ENCODE data around the gene CCNDBP1. TPM values are rescaled to one million over a fixed set of nuclear protein-coding genes. Genes with fewer than 3 reads are reported as not detected.

CCNDBP1 gene
- total RNA-seq, 1 experiment from 2014 or later: 34.1 TPM

- Histone ChIP-seq H3K79me2 (ENCODE audit: insufficient read depth, low read length) (no peaks in the 10 kb centered on the region), H4K20me1 (ENCODE audit: control insufficient read depth, insufficient read depth, insufficient read length) (no peaks in the 10 kb centered on the region), H2BK5ac (ENCODE audit: insufficient read length, low read length) (no peak overlapping the region), H4K8ac (replicated peaks; ENCODE audit: insufficient read length, low read depth, low read length) (no peak overlapping the region), H3K27me3 (ENCODE audit: insufficient read depth, low read length) (no peaks in the 10 kb centered on the region), H3K23ac (ENCODE audit: insufficient read length, low read depth, low read length) (no peak overlapping the region), H3K4me1 (ENCODE audit: insufficient read depth, low read length) (no peaks in the 10 kb centered on the region), H3K4ac (ENCODE audit: low read depth, low read length) (no peak overlapping the region), H3K27ac (ENCODE audit: insufficient read length, low read depth, low read length) (no peak overlapping the region), H2AK5ac (ENCODE audit: insufficient read length, low read length) (no peak overlapping the region), H2AFZ (ENCODE audit: low read length) (no peak overlapping the region), H3K56ac (ENCODE audit: insufficient read length, low read depth, low read length) (no peak overlapping the region), H2BK12ac (ENCODE audit: insufficient read length, low read depth, low read length) (no peak overlapping the region), H3K14ac (ENCODE audit: insufficient read depth, low read length) (no peak overlapping the region), H2BK120ac (ENCODE audit: low read depth, low read length, poor library complexity, severe bottlenecking) (no peak overlapping the region), H3K23me2 (ENCODE audit: insufficient read length, low read depth, low read length, poor library complexity, severe bottlenecking) (no peaks in the 10 kb centered on the region), H3K9me3 (ENCODE audit: control insufficient read depth, low read depth, low read length) (no peaks in the 10 kb centered on the region), H4K5ac (ENCODE audit: insufficient read length, low read depth, low read length) (no peak overlapping the region), H4K91ac (ENCODE audit: insufficient read length, low read depth, low read length) (no peak overlapping the region), H3T11ph (ENCODE audit: low read length) (no peak overlapping the region), H2BK15ac (ENCODE audit: low read depth, low read length) (no peak overlapping the region), H2BK20ac (ENCODE audit: low read depth, low read length, poor library complexity, severe bottlenecking) (no peak overlapping the region), H3K18ac (ENCODE audit: insufficient read length, low read depth, low read length) (no peak overlapping the region), H3K79me1 (ENCODE audit: insufficient read depth, low read depth, low read length, poor library complexity, severe bottlenecking) (no peaks in the 10 kb centered on the region), H3K9ac (ENCODE audit: extremely low read depth, insufficient read length, low read length) (no peak overlapping the region), H3K4me2 (ENCODE audit: insufficient read depth, insufficient read length, low read length) (no peak overlapping the region)
- TF ChIP-seq, protein P1, sequence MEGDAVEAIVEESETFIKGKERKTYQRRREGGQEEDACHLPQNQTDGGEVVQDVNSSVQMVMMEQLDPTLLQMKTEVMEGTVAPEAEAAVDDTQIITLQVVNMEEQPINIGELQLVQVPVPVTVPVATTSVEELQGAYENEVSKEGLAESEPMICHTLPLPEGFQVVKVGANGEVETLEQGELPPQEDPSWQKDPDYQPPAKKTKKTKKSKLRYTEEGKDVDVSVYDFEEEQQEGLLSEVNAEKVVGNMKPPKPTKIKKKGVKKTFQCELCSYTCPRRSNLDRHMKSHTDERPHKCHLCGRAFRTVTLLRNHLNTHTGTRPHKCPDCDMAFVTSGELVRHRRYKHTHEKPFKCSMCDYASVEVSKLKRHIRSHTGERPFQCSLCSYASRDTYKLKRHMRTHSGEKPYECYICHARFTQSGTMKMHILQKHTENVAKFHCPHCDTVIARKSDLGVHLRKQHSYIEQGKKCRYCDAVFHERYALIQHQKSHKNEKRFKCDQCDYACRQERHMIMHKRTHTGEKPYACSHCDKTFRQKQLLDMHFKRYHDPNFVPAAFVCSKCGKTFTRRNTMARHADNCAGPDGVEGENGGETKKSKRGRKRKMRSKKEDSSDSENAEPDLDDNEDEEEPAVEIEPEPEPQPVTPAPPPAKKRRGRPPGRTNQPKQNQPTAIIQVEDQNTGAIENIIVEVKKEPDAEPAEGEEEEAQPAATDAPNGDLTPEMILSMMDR (conservative IDR thresholded peaks at IDR 0.05): no peak
- no peaks in the 10 kb centered on the region for H3K4me1 Mint-ChIP-seq
- H3K36me3 Mint-ChIP-seq (ENCODE audit: insufficient read depth in 1 of 3, low read depth in 3 of 3): no peaks in the 10 kb centered on the region
- H3K4me3 Mint-ChIP-seq: no peak overlapping the region
- no peak overlapping the region for H3K27ac Mint-ChIP-seq
- no peaks in the 10 kb centered on the region; a peak in 1 of 5 replicates for H3K9me3 Mint-ChIP-seq
- H3K27me3 Mint-ChIP-seq (ENCODE audit: low read depth): peaks cover 16% of the 10 kb centered on the region
- WGBS (ENCODE audit: extremely low coverage, insufficient read length, low lambda C conversion rate): no CpG with 5 or more reads among the region's 5 CpGs
- no peak for DNase-seq
Measured at GRCh38 chr15:43229977-43230376, 44.8 kb downstream of the CCNDBP1 start.
